NOMO-1 treated with DMSO at 0.1 percent for 48 hours (cell line): Measurements from ENCODE around the gene ADAMTS17.

Experiments
- DNase-seq: peaks from one replicate; lab custom pipeline; 2025; ENCODE audit not compliant: unreplicated experiment; lab: John Stamatoyannopoulos, UW

The ADAMTS17 gene

DNA sequence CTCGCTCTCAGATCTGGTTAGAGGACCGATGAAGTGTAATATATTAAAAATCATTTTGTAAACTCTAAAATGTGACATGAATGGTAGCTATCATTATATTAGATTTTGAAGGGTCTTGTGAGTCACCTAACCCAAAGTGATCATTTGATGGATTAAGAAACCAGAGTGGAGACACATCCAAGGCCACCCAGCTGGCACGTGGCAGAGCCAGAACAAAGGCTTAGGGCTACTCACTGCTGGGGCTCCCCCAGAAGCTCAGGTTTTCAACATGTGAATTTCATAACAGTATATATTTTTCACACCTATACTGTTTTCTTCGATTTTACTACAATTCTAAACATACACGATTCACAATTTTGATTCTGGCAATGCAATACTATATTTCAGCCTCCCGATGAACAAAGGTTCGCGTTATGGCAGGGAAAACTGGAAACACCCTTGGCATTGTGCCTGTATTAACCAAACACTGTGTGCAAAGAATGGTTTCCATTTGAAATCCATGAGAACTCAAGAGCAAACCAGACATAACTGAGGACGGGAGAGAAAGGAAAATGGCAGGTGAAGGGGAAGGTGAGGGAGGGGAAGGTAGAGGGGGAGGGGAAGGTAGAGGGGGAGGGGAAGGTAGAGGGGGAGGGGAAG is 88.9 kb downstream of the ADAMTS17 start:
- no peak for DNase-seq

DNA sequence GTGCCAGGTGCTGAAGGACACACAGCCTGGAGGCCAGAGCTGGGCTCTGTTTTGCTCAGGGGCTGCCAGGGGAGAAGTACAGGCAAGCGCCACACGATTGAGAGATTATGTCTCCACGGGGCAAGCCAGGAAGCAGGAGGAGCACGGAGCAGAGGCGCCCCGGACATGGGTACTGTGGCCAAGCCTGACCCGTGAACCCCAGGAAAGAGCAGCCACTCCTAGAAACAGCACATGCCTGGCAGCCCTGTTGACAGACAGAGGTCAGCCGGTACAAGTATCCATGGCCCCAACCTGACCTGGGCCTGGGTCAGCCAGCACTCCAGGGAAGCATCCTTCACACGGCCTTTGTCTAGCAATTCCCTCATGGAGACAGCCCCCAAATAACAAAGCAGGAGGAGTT is 89.4 kb downstream of the ADAMTS17 start:
- no peak for DNase-seq

DNA sequence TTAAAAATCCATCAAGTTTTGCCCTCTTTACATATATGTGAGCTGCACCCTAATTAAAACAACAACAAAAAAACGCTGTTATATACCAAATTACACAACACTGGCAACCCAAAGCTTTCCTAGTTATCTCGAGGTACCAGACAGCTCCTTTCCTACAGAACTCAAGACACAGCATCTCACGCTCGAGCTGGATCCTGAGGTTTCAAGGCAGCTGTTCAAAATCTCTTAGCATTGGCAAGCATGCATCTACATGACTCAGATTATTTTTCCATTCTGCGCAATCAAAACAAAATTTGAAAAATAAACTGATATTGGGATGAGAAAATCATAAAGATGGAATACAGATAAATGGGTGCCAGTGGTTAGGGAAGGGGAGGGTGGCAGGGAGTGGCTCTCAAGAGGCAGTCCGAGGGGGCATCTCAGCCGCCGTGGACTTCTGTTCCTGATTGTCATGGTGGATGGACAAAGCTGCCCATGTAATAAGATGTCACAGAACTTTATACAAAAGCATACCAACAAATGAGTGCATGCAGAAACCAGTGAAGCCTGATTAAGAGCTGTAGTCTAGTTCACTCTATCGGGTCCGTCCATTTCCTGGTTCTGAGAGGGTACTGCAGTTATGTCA is 91.5 kb downstream of the ADAMTS17 start:
- DNase-seq = no peak

DNA sequence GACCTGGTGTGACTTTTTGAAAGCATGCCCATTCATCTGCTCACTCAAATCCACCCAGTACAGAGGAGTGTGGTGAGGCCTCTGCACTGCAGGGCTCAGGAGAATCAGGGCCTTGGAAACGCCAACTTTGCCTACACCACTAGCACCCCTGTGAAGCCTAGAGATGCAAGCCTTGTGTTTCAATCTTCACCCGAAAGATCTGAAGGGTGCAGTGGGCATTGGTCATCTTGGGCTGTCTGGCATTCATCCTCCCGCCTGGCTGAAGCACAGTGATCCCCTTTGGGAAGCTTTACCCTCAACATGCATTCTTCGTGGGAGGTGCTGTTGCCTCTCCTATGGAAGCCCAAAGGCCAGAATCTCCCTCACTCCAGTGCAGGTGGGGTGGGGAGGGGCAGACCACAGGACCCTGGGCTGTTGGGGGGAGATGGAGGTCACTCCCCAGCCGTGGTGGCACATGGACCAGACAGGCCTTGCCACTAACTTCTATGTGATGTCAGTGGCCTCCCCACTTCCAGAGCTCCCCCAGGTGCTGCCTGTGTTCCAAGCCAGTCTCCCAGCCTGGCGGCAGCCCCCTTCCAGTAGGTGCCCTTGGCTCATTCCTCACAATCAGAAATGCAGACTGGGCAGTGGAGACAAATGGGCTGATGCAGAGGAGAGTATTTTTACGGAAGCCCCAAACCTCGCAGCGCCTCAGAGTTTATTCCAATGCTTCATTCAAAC is 92.5 kb downstream of the ADAMTS17 start:
- no peak for DNase-seq

DNA sequence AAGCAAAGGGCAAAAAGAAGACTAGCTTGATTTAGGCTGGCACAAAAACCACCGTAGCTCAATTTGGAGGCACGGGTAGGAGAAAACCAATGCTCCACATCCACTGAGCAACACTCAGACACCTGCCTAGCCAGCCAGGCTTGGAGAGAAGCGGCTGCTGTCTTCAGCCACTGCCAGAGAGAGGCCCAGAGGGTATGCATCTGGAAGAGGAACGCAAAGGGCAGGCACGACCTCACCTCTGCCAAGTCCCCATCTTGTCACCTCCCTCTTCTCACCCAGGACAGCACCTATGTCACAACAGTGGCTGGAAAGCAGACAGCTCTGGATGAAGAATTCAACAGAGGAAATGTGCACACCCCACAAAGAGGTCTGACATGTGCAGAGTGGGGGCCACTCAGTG is 93.5 kb downstream of the ADAMTS17 start:
- DNase-seq = no peak

DNA sequence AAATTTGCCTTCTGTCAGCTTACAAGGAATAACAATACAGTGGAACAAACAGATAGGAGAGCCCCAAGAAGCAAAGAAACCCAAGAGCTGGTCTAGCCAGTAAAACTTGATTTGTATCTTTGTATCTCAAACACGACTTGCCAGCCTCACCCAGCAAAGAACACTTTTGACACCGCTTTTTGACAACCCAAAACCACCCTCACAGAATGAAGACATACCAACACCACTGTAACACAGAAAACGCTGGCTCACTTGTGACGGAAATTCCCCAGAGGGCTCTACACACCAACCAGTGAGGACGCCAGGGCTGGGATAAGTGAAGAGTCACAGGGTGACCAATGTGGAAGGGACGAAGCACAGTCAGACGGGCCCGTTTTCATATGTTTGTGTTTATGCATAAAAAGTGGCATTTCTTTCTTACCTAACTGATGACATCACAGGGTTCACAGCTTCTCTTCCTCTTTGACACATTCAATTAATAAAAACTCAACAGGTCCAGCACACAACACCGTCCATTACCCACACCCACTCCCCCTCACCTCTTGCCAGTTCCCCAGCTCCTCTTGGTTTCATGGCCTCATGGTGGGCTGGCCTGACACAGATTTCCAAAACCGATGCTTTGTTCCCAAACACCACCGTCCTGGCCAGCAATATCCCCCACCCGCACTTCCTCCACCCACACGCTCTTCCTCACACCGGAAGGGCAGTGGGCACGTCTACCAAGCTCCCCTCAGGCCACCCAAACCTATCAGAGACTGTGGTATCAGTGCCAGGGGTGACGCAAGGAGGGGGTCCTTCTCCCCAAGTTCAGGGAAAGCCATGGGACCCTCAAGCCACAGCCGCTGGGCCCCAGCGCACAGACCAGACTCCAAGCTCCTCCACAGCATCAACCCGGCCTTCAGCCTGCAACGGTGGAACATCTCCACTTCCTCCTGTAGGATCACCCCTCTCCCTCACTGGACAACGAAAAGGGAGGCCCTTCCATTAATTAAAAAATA is 94.2 kb downstream of the ADAMTS17 start:
- no peak for DNase-seq

DNA sequence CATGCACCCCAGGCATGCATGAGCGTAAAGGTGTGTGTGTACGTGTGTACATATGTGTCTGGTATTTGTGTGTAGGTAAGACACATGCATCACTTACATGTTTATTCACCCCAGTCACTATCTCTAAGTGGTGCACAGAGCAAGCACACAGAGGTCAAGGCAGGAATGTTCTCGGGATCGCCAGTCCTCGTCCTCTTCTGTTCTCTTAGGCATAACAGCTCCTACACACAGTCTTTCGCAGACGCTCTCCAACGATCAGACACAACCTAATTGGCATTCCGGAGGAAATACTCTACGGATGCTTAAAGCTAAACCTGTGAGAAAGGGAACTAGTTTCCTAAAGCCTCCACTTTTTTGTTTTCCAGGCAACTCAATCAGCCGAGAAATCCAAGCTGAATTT is 95.9 kb downstream of the ADAMTS17 start:
- no peak for DNase-seq

DNA sequence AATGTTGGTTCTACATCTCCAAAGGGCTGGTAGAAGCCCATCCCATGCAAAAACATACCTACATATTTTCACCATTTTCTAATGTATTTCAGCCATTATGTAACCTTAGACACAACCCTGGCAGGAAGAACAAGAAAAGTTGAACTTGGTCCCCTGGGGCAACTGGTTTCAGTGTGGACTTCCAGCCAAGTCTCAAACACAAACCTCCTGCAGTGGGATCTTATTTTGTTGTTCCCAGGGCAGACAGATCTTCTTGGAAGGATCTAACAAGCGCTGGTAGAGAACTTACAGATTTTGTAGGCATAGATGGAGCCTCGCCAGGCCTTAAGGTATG is 96.3 kb downstream of the ADAMTS17 start:
- no peak for DNase-seq

DNA sequence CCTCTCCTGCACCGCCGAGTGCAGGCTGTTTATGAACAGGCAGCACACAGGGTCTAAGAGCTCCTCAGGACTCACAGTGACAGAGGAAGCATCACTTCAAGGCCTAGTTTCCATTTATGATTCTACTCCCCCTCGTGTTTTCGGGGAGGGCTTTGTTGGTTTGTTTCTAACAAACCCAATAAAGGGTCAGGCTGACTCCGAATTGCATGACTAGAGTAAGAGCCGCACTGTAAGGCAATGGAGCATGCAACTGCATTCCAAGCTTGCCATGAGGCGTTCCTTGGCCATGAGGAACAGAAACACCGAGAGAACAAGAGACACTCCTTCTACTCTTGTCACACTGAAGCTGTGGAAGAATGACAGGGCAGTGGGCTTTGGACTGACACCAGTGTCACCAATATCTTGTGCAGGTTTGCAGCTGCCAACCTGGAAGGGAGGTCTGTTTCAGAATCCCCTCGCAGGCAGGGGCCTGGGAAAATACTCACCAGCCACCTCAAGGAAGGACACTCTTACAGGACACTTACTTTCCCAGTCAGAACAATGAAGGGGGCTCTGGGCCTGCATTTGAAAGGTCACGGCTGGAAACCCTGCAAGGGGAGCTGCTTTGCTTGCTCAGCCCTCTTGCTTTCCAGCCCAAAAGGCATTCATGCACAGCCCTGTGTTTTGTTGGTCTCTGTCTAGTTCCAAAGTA is 96.8 kb downstream of the ADAMTS17 start:
- no peak for DNase-seq

DNA sequence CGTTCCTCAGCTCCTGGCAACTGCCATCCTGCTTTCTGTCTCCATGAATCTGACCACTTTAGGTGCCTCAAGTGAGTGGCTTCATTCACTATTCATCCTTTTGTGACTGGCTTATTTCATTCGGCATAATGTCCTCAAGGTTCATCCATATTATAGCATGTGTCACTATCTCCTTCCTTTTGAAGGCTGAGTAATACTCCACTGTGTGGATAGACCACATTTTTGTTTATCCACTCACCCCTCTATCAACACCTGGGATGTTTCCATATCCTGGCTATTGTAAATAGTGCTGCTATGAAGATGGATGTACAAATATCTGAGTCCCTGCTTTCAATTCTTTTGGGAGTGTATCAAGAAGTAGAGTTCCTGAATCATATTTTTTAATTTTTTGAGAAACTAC is 98.8 kb downstream of the ADAMTS17 start:
- DNase-seq = no peak

DNA sequence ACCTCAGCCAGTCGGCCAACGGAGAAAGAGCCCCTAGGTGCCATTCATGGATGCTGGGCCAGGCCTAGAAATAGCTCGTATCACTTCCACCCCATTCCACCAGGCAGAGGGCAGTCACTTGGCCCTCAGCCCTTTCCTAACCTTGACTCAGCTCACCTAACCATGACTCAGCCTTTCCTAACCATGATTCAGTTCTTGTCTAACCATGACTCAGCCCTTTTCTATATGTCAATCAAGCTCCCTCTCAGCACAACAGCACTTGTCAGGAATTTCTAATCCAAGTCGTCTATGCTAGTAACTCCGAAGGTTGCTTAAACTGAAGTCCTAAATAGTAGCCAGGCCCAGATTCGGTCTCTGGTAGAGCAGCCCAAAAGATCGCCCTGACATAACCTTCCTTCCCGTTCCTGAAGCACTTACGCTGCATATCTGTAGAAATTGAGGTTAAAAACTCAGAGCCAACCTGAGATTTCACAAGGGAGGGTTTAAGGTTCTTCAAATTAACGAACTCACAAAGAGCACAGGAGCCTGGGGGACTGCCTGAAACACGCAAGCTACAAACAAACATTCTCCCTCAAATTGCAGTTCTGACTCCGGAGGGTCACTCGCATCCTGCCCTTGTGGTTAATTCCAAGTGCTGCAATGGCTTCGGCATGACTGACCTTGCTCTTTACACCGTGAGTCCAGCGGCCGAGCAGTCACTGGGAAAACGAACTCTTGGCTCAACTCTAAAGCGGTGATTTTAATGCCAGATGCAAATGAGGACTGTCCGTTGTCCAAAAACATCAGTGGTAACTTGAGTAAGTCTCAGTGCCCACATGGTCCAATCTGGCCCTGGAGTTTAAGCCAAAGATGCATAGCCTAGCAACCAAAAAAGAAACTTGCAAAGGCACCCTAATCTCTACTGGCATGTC is 99.9 kb downstream of the ADAMTS17 start:
- DNase-seq = no peak

DNA sequence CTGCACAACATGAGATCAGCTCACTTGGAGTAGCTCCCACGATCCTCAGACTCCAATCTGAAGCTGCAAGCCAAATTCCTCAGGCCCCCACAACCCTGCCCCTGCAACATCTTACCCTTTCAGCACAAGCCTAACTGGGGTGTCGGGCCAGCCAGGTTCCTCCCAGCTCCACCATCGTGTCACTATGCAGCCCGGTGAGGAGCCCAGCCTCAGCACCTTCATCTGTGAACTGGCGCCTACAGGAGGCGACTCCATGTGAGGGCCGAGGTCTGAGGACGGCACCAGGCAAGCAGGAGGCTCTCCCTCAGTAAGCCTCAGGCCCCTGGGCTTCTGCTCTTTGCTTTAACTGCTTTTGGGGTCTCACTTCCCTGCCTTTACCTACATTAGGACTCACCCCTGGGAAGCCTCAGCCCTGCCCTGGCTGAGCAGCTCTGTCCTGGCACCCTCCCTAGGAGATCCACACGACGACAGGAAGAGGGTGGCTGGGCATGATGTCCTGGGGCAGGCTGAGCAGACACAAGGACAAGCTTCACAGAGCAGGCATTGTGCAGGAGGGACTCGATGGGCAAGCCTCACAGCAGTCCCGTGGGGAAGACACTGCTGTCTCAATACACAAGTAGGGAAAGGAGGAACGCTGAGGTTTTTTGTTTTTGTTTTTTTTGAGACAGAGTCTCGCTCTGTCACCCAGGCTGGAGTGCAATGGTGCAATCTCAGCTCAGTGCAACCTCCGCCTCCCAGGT is 104.6 kb downstream of the ADAMTS17 start:
- no peak for DNase-seq

DNA sequence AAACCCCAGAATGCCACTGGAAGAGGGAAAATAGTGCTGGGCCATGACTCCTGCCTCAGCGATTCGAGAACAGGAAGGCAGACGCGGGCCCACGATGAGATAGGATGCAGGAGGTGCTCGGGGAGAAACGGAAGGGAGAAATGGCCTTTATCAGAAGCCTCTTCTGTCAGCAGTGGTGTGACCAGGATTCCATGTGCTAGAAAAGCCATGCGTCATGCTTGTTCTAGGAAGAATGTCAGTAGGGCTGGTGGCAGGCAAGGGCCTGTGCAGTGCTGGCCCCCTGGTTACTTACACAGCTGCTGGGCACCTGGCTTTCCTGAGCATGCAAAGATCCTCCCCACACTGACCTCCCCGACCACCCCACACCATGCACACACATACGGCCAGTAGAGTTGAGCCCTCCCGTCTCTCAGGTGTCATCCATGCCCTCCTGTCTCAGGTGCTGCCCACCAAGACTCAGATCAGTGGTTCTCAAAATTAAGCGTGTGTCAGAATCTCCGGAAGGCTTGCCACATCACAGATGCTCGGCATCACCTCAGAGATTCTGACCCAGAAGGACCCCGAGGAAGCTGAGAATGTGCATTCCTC is 106.7 kb downstream of the ADAMTS17 start:
- no peak for DNase-seq

DNA sequence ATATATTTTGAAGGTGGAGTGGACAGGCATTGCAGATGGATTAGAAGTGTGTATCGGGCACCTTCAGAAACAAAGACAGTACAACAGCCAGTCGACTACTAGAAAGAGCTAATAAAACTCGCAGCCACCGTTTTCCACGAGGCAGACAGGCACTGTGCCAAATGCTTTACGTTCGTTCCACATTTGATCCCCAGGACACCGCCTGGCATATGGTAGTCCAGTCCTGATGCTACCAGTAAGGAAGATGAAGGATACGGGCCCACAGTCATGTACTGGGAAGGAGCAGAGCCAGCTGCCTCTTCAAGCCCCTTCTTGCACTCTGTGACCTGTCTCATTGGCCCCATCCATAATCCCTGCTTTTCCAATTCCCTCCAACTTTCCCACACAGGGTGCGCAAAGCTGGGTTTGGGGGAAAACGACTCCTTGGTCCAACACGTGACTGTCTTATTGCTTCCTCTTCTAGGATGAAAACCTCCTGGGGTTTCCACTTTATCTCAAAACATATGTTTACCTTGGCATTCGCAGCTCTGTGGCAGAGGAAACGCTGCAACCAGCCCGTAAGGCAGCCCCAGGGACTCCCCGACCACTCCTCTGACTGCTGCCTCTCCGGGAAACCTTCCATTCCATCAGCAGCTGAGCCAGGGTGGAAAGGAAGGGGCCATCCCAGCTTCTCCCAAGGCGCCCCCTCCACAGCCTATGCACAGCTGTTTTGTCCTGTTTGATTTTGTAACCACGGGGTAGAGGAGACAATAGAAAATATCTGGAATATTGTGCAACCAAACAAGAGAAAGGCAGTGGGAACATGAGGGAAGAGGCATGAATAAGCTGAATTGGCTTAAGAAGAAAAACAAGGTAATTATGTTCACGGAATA is 107.4 kb downstream of the ADAMTS17 start:
- no peak for DNase-seq

DNA sequence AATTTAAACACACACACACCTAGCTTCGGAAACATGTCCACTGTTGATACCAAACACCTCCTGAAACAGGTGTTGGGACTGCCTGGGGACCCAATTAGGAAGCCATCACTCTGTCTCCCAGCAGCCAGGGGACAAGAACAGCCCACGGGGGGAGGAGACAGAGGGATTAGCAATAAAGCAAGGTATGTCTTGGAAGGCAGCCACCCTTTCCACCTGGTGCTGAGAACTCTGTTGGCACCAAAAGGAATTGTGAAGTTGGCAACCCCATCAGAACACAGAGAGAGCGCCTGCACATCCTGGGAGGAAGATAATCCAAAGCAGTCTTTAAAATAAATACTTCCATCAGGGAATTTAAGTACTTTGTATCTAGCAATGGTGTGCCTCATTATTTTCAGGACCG is 111.0 kb downstream of the ADAMTS17 start:
- no peak for DNase-seq

DNA sequence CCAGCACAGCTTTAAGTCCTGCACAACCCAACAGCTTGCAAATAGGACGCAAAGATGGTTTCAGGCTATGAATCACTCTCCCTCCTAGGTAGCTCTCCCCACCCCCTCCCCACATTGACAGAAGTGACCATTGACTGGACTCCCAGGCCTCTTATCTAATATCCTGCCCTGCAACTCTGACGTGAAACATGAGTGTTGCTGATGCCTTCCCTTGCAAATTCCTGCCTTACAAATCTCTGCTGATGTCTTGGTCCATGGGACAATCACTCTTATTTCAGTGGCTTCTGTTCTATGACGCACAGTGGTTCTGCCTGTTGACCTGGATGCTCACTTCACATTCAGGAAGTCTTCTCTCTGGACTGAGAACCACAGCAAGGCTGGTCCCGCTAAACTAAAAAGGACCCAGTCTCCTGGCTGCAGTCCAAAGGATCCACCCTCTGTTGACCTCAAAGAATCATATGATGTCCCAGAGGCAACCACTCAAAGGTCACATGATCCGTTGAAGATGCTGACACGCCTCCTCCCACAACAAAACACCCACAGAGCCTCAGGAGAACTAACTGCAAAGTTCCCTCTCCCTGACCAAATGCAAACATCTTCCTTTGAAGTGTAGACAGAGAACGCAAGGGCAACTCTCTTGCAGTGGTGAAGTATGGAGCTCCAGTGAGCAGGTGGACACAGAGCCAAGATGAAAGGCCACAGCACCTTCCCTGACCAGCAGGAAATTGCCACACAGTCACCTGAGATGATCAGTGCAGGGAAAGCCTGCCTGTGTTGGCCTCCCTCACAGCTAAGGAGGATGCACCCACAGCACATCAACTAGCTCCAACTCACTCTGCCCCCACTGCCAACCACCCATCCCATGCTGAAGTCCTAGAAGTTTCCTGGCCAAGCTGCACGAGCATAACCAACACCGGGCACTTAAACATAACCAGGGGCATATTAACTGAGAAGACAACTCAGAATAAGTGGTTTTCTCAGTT is 112.3 kb downstream of the ADAMTS17 start:
- DNase-seq = no peak

DNA sequence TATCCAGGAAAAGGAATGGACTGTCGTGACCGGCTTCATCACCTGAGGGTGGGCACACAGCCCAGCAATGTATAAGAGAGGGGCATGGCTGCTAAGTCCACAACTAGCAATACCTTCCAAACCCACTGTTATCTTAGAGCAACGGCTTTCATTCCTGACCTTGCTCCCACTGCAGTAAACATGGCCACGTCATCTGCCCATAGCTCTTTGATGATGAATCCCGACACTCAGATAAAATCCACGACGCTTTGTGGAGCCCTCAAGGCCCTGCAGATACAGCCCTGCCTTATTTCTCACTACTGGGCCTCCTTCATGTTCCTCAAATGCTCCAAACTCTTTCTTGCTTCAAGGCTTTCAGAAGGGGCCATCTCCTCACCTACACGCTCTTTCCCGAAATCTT is 114.0 kb downstream of the ADAMTS17 start:
- no peak for DNase-seq
